Measurements from ENCODE around the gene HOXA9. TPM values are rescaled to one million over a fixed set of nuclear protein-coding genes. Genes with fewer than 3 reads are reported as not detected.

Gene HOXA9
- total RNA-seq, 2 donors from 2014 or later: 14.7 to 57.0 TPM

DNA sequence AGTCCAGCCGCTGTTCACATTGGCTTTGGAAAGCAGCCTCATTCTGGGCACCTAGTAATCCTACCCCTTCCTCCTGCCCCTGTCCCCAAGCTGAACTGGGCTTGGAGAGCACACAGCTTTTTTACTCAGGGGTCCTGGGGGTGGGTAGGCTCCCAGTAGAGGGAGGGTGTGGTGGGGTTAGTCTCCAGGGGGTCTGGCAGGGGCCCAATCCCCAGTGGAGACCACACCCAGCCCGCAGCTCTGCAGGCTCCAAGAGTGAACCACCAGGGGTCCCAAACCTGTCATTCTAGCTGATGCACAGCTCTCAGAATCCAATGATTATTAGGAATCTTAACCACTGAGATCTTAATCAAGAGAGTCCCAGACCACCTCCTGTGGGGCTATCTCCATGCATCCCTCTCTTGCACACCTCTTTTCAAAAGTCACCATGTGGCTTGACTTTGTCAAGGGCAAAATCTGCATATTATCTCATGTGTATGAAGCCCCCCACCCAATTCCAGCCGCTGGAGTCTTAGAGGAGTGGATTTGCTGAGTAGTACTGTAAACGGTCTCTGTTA is 17.0 kb upstream of the HOXA9 start:
- TF ChIP-seq, protein P1, sequence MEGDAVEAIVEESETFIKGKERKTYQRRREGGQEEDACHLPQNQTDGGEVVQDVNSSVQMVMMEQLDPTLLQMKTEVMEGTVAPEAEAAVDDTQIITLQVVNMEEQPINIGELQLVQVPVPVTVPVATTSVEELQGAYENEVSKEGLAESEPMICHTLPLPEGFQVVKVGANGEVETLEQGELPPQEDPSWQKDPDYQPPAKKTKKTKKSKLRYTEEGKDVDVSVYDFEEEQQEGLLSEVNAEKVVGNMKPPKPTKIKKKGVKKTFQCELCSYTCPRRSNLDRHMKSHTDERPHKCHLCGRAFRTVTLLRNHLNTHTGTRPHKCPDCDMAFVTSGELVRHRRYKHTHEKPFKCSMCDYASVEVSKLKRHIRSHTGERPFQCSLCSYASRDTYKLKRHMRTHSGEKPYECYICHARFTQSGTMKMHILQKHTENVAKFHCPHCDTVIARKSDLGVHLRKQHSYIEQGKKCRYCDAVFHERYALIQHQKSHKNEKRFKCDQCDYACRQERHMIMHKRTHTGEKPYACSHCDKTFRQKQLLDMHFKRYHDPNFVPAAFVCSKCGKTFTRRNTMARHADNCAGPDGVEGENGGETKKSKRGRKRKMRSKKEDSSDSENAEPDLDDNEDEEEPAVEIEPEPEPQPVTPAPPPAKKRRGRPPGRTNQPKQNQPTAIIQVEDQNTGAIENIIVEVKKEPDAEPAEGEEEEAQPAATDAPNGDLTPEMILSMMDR (IDR thresholded peaks at IDR 0.05): peak in 1 of 4 experiments; percentile 1
- no peak for TF ChIP-seq POLR2A (IDR thresholded peaks at IDR 0.05)

DNA sequence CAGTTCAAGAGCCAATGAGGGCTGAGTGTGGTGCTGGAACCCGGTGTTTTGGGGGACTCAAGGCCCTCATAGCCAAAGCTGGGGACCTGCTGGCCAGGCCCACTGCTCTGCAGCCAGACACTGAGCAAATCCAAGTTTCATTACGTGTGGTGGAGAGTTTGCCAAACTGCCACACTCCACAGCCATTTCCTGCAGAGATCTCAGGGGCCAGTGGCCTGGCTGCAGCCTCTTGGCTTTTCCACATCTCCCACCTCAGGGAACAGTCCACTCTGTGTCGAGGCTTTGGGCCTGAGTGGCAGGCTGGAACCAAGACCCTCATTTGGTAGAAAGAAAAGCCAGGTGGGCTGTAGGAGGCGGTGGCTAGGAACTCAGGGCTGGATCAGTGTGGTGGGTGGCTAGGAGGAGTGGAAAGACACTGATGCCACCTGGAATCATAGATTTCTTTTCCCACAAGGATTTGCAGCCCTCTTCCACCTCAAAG is 16.5 kb upstream of the HOXA9 start:
- H3K4me1 ChIP-seq (replicated peaks): no peaks in the 10 kb centered on the region
- 72% methylated on average over 4 of the region's 4 CpGs for WGBS
- H3K4me3 ChIP-seq: no peak overlapping the region
- intact Hi-C loops (cut with DNase I): no loop called here
- H3K9me3 ChIP-seq: no peaks in the 10 kb centered on the region
- H3K27ac ChIP-seq: peak overlapping the region; percentile 96 to 97
- H3K27me3 ChIP-seq (replicated peaks; ENCODE audit: insufficient read depth): no peaks in the 10 kb centered on the region
- DNase-seq (ENCODE audit: low spot score): no peak
- no peaks in the 10 kb centered on the region for H3K36me3 ChIP-seq
- no peak for TF ChIP-seq POLR2AphosphoS5 (IDR thresholded peaks at IDR 0.05)
- TF ChIP-seq POLR2A (IDR thresholded peaks at IDR 0.05): no peak
- TF ChIP-seq, protein P1 (IDR thresholded peaks at IDR 0.05): no peak

More for the DNA sequence above, 17.0 kb upstream of the HOXA9 start:
- no peak for DNase-seq (ENCODE audit: low spot score)
- Histone ChIP-seq H3K4me1 (replicated peaks) (no peaks in the 10 kb centered on the region), H3K27ac (peak overlapping the region; percentile 96 to 97), H3K27me3 (replicated peaks; ENCODE audit: insufficient read depth) (no peaks in the 10 kb centered on the region), H3K36me3 (no peaks in the 10 kb centered on the region), H3K9me3 (no peaks in the 10 kb centered on the region), H3K4me3 (no peak overlapping the region)
- WGBS: 70% methylated on average over 4 of the region's 4 CpGs
- intact Hi-C loops (cut with DNase I): no loop called here

DNA sequence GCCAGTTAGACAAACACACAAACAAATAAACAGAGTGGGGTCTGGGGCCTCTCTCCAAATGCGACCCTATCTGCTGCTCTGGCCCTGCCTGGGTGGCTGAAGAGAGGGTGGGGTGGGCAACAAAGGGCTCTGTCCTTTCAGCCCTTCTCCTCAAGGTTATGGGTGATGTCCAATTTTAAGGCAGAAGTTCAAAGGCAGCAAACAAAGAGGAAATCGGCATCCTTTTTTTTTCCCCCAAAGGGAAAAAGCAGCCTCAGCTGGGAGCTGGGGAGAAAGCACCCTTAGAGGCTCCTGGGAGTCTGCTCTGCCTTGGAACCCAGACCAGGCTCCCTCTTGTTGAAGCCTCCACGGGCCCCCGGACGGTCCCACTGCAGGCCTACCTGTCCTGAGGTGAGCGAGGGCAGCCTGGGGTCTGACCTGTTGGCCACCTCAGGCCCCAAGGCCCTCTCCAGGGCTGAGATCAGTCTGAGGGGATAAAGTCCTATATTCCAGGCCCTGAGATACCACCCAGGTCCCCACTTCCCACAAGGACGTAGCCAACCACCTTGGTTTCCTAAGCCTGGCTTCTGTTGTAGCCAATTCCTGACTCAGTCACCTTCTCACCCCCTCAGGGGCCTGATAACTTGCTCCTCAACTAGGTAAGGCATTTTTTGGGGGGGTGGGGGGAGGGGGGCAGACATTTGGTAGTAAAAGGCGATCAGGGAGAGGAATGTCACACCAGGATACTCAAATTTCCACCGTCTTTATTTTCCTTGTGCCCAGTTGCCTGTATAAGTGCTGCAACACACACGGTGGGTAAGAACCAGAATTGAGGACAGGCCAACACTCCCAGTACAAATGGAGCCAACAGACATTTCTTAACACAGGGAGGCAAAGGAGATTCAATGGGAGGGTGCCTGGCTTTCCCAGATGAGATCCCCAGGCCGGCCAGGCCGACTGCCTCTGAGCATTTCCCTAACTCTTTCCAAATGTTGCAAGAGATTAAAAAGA is 15.4 kb upstream of the HOXA9 start:
- H3K27me3 ChIP-seq (replicated peaks; ENCODE audit: insufficient read depth): no peaks in the 10 kb centered on the region
- peak overlapping the region; percentile 61 to 80 for H3K4me3 ChIP-seq
- no peaks in the 10 kb centered on the region for H3K4me1 ChIP-seq (replicated peaks)
- intact Hi-C loops (cut with DNase I): no loop called here
- no peaks in the 10 kb centered on the region for H3K9me3 ChIP-seq
- WGBS: 57% methylated on average over 12 of the region's 12 CpGs
- H3K36me3 ChIP-seq: no peaks in the 10 kb centered on the region
- no peak for TF ChIP-seq POLR2AphosphoS5 (IDR thresholded peaks at IDR 0.05)
- no peak for TF ChIP-seq POLR2A (IDR thresholded peaks at IDR 0.05)
- TF ChIP-seq, protein P1 (IDR thresholded peaks at IDR 0.05): no peak
- H3K27ac ChIP-seq: peak overlapping the region; percentile 96
- no peak for DNase-seq (ENCODE audit: low spot score)

DNA sequence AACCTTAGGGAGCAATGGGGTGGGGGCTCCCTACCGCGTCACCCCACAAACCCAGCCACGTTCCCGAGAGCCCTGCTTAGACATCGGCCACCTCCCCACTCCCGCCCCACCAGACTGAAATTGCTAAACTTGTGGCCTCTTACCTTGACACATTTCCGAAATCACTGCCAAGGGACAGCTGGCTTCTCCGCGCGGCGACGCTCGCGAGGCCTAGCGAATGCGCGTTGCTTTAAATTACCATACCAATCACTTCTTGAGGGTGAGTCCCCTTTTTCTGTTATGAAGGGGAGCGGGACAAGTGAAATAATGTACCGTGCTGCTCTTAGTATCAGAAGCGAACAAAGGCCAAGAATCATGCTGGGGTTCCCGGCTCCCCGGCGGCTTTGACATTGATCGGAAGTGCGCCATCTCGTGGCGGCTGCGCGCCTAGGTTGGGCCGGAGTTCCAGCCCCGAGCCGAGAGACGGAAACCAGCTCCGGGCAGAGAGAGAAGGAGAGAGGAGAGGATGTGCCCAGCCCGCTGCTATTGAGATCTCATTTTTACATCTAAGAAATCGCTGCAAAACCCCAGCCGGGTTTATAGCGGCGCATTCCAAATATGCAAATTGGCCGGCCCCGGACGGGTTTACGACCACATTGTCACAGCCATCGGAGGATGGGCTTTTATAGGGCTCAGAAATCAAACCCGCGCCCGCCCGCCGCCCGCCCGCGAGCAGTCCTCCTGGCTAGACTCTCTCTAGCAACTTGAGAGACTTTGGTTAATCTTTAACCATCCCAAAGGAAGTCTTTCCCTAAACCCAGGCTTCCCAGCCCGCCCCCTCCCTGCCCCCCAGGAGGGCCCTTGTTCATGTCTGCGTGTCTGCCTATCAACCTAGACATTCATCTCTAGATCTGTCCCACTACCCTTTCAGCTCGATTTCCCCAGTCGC is 14.4 kb upstream of the HOXA9 start:
- 9% methylated on average over 56 of the region's 56 CpGs for WGBS
- peak; percentile 88 for DNase-seq (ENCODE audit: low spot score)
- Histone ChIP-seq H3K36me3 (no peaks in the 10 kb centered on the region), H3K4me1 (replicated peaks) (no peaks in the 10 kb centered on the region), H3K9me3 (no peaks in the 10 kb centered on the region), H3K27ac (peak overlapping the region; percentile 96), H3K27me3 (replicated peaks; ENCODE audit: insufficient read depth) (no peaks in the 10 kb centered on the region), H3K4me3 (peak overlapping the region; percentile 61 to 80)
- TF ChIP-seq POLR2AphosphoS5 (IDR thresholded peaks at IDR 0.05): peak; percentile 47
- TF ChIP-seq, protein P1 (IDR thresholded peaks at IDR 0.05): peak; percentile 93 to 96 (median 94)
- TF ChIP-seq POLR2A (IDR thresholded peaks at IDR 0.05): peak; percentile 33
- intact Hi-C loops (cut with DNase I): no loop called here
